ENCODE data around the gene HOXD1.

HOXD1 gene

GRCh38 chr2:176147800-176148496 is 40.5 kb upstream of the HOXD1 start:
- TF ChIP-seq TAF1 (IDR thresholded peaks at IDR 0.05; ENCODE audit: borderline replicate concordance, low read depth, low read length) (no peak), POLR2AphosphoS5 (IDR thresholded peaks at IDR 0.05; ENCODE audit: low read depth, low read length) (no peak), POLR2A (IDR thresholded peaks at IDR 0.05; ENCODE audit: low read depth, low read length) (no peak)
- FAIRE-seq (no peak), DNase-seq (ENCODE audit: insufficient read length) (no peak)

- no peak for DNase-seq (ENCODE audit: insufficient read length)
- FAIRE-seq: no peak
- TF ChIP-seq POLR2A (IDR thresholded peaks at IDR 0.05; ENCODE audit: low read depth, low read length) (no peak), TAF1 (IDR thresholded peaks at IDR 0.05; ENCODE audit: borderline replicate concordance, low read depth, low read length) (no peak), POLR2AphosphoS5 (IDR thresholded peaks at IDR 0.05; ENCODE audit: low read depth, low read length) (no peak)
Measured at GRCh38 chr2:176148751-176149421, 39.6 kb upstream of the HOXD1 start.

GRCh38 chr2:176149481-176149938 is 39.0 kb upstream of the HOXD1 start:
- TF ChIP-seq POLR2A (IDR thresholded peaks at IDR 0.05; ENCODE audit: low read depth, low read length) (no peak), POLR2AphosphoS5 (IDR thresholded peaks at IDR 0.05; ENCODE audit: low read depth, low read length) (no peak), TAF1 (IDR thresholded peaks at IDR 0.05; ENCODE audit: borderline replicate concordance, low read depth, low read length) (no peak)
- FAIRE-seq (no peak), DNase-seq (ENCODE audit: insufficient read length) (no peak)

GRCh38 chr2:176149939-176150583 is 38.4 kb upstream of the HOXD1 start:
- FAIRE-seq (no peak), DNase-seq (ENCODE audit: insufficient read length) (no peak)
- no peak for TF ChIP-seq TAF1 (IDR thresholded peaks at IDR 0.05; ENCODE audit: borderline replicate concordance, low read depth, low read length)
- TF ChIP-seq POLR2AphosphoS5 (IDR thresholded peaks at IDR 0.05; ENCODE audit: low read depth, low read length): no peak
- no peak for TF ChIP-seq POLR2A (IDR thresholded peaks at IDR 0.05; ENCODE audit: low read depth, low read length)

GRCh38 chr2:176150584-176151441 is 37.7 kb upstream of the HOXD1 start:
- TF ChIP-seq POLR2A (IDR thresholded peaks at IDR 0.05; ENCODE audit: low read depth, low read length): no peak
- TF ChIP-seq POLR2AphosphoS5 (IDR thresholded peaks at IDR 0.05; ENCODE audit: low read depth, low read length): no peak
- no peak for TF ChIP-seq TAF1 (IDR thresholded peaks at IDR 0.05; ENCODE audit: borderline replicate concordance, low read depth, low read length)
- FAIRE-seq: no peak
- no peak for DNase-seq (ENCODE audit: insufficient read length)

- no peak for FAIRE-seq
Measured at GRCh38 chr2:176151442-176152287, 36.8 kb upstream of the HOXD1 start, which contains the start of gene HOXD4. Gene HOXD4 (plus strand): TSS chr2:176151550. CDS start chr2:176151634, 84 bp downstream.

GRCh38 chr2:176152350-176153181 is 35.9 kb upstream of the HOXD1 start:
- no peak for TF ChIP-seq TAF1 (IDR thresholded peaks at IDR 0.05; ENCODE audit: borderline replicate concordance, low read depth, low read length)
- TF ChIP-seq POLR2AphosphoS5 (IDR thresholded peaks at IDR 0.05; ENCODE audit: low read depth, low read length): no peak
- TF ChIP-seq POLR2A (IDR thresholded peaks at IDR 0.05; ENCODE audit: low read depth, low read length): no peak
- no peak for FAIRE-seq
- DNase-seq (ENCODE audit: insufficient read length): no peak

More at GRCh38 chr2:176151442-176152287, 36.8 kb upstream of the HOXD1 start, which contains the start of gene HOXD4:
- TF ChIP-seq POLR2AphosphoS5 (IDR thresholded peaks at IDR 0.05; ENCODE audit: low read depth, low read length) (no peak), POLR2A (IDR thresholded peaks at IDR 0.05; ENCODE audit: low read depth, low read length) (no peak), TAF1 (IDR thresholded peaks at IDR 0.05; ENCODE audit: borderline replicate concordance, low read depth, low read length) (no peak)
- no peak for DNase-seq (ENCODE audit: insufficient read length)

- no peak for DNase-seq (ENCODE audit: insufficient read length)
- TF ChIP-seq POLR2A (IDR thresholded peaks at IDR 0.05; ENCODE audit: low read depth, low read length) (no peak), POLR2AphosphoS5 (IDR thresholded peaks at IDR 0.05; ENCODE audit: low read depth, low read length) (no peak), TAF1 (IDR thresholded peaks at IDR 0.05; ENCODE audit: borderline replicate concordance, low read depth, low read length) (no peak)
- no peak for FAIRE-seq
Measured at GRCh38 chr2:176154576-176155252, 33.8 kb upstream of the HOXD1 start.

Data from GM12892 (cell line).